Right lobe of liver (tissue), 4 donors: ENCODE results near the gene SPRR4.

Experiments
- POLR2A ChIP-seq: fragments of 450-650 bp; IDR thresholded peaks from one replicate; pipeline ENCODE4 v1.6.1; 2017; ENCODE audit warnings: antibody characterized with exemption, mild to moderate bottlenecking
- TF ChIP-seq, protein P1 (sequence below), 4 donors: fragments of 200-600 bp in 3 of 4; fragments of 450-650 bp in 1 of 4; IDR thresholded peaks; one replicate each; pipeline versions ENCODE4 v1.5.1 to v1.8.0; 2016 to 2022; ENCODE audit warnings: antibody characterized with exemption in 4 of 4, mild to moderate bottlenecking in 2 of 4
- donor health status: DM: no; HTN: no; CAD: no.
- donor health status: DM: no; HTN: no; CAD: no.
- donor health status: DM: no; HTN: yes; CAD: no.

DNA sequence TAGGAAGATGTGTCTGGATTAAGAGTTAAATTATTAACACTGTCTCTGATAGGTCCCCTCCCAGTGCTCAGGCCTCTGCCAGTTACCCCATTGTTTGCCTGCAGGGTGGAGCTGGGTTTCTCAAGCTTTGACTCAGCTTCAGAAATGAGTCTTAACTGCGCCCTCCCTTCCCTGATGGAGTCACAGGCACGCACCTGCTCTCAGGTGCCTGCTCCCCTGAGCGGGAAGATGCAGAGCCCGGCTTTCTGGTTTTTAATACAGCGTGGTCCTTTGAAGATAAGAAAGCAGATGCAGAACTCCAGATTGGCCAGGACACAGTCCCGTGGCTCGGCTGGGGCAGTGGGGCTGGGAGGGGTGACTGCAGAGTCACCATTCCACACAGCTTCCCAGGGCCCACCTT, 3.2 kb upstream of the SPRR4 start:
- no peak for TF ChIP-seq POLR2A
- TF ChIP-seq, protein P1, sequence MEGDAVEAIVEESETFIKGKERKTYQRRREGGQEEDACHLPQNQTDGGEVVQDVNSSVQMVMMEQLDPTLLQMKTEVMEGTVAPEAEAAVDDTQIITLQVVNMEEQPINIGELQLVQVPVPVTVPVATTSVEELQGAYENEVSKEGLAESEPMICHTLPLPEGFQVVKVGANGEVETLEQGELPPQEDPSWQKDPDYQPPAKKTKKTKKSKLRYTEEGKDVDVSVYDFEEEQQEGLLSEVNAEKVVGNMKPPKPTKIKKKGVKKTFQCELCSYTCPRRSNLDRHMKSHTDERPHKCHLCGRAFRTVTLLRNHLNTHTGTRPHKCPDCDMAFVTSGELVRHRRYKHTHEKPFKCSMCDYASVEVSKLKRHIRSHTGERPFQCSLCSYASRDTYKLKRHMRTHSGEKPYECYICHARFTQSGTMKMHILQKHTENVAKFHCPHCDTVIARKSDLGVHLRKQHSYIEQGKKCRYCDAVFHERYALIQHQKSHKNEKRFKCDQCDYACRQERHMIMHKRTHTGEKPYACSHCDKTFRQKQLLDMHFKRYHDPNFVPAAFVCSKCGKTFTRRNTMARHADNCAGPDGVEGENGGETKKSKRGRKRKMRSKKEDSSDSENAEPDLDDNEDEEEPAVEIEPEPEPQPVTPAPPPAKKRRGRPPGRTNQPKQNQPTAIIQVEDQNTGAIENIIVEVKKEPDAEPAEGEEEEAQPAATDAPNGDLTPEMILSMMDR (IDR thresholded peaks at IDR 0.05): no peak
